Kidney epithelial cell (primary cell): Measurements from ENCODE around the gene ANKRD12. TPM values are rescaled to one million over a fixed set of nuclear protein-coding genes. Genes with fewer than 3 reads are reported as not detected.

ENCODE experiments used
- DNase-seq: peaks from one replicate; pipeline ENCODE4 v3.0.0-alpha.2; 2010; ENCODE audit warnings: low read depth
- H3K27me3 ChIP-seq: 2 replicates; pipeline ENCODE4 v1.6.0; 2011; ENCODE audit warnings: low read length; ENCODE audit not compliant: control insufficient read depth, insufficient read depth
- H3K36me3 ChIP-seq: 2 replicates; pipeline ENCODE4 v1.5.1; 2011; ENCODE audit warnings: low read length; ENCODE audit not compliant: control insufficient read depth, insufficient read depth
- H3K4me3 ChIP-seq: 2 replicates; pipeline ENCODE4 v1.5.1; 2011; ENCODE audit warnings: low read depth, mild to moderate bottlenecking, control low read depth, low read length
- total RNA-seq: library from RNA; depleted of rRNA; stranded (reverse); fragments of >200 nt; gene quantifications from 2 replicates; pipeline ENCODE4 v1.2.3, GENCODE V29; 2015
- TF ChIP-seq, protein P1 (sequence below): IDR thresholded peaks from 2 replicates; pipeline ENCODE4 v1.5.1; 2011; ENCODE audit warnings: mild to moderate bottlenecking, moderate library complexity, low read length, control low read depth, inconsistent platforms; ENCODE audit not compliant: insufficient read depth, poor library complexity, severe bottlenecking

ANKRD12 gene
- total RNA-seq, 1 donor from 2014 or later, result 11.2 TPM

DNA sequence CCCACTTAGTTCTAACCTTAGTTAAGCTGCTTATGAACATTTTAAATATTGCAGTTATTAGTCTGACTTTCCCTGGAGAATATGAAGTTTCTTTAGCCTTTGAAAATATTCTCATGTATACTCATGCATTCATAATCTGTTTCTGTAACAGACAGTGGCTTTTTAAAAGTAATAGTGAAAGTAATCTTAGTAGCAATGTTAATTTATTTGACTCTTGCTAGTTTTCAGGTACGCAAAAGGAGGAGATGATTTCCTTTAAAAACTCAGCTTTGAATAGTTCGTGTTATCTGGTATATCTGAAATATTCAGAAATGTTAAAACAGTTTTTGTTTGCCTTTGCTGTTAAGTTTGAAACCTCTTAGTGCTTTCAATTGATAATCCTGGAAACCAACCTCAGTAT lies 3.8 kb downstream of the ANKRD12 start:
- no peak for DNase-seq
- no peaks in the 10 kb centered on the region for H3K27me3 ChIP-seq
- TF ChIP-seq, protein P1, sequence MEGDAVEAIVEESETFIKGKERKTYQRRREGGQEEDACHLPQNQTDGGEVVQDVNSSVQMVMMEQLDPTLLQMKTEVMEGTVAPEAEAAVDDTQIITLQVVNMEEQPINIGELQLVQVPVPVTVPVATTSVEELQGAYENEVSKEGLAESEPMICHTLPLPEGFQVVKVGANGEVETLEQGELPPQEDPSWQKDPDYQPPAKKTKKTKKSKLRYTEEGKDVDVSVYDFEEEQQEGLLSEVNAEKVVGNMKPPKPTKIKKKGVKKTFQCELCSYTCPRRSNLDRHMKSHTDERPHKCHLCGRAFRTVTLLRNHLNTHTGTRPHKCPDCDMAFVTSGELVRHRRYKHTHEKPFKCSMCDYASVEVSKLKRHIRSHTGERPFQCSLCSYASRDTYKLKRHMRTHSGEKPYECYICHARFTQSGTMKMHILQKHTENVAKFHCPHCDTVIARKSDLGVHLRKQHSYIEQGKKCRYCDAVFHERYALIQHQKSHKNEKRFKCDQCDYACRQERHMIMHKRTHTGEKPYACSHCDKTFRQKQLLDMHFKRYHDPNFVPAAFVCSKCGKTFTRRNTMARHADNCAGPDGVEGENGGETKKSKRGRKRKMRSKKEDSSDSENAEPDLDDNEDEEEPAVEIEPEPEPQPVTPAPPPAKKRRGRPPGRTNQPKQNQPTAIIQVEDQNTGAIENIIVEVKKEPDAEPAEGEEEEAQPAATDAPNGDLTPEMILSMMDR, result no peak
- no peak overlapping the region for H3K4me3 ChIP-seq
- no peaks in the 10 kb centered on the region for H3K36me3 ChIP-seq

DNA sequence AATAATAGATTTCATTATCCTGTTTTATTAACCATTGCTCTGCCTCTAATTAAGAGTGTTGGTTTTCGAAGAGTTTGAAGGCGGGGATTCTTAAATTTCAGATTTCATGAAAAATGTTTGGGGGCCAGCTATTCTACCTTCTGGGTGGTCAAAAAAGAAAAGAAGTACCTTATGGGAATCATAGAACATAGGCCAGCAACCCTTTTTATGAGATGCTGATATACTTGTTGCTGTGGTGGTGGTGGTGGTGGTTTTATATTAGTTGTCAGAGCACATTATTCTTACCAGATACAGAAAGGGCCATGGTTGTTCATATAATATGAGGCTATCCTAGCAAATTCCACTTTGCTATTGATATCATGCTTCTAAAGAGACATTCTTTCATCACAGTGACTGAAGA lies 4.4 kb downstream of the ANKRD12 start:
- TF ChIP-seq, protein P1, result no peak
- Histone ChIP-seq H3K36me3 (no peaks in the 10 kb centered on the region), H3K4me3 (no peak overlapping the region), H3K27me3 (no peaks in the 10 kb centered on the region)
- no peak for DNase-seq

DNA sequence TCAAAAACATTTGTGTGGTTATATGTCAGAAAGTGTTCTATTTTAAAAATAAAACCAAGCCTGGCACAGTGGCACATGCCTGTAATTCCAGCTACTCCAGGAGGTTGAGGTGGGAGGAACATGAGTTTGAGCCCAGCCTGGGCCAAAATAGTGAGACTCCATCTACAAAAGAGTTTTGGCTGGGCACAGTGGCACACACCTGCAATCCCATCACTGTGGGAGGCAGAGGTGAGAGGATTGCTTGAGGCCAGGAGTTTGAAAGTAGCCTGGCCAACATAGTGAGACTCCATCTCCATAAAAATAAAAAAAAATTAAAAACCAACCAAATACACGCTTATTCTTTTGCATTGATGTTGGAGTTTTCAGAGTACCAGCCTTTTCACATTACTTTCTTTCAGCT lies 9.6 kb downstream of the ANKRD12 start:
- no peaks in the 10 kb centered on the region for H3K27me3 ChIP-seq
- TF ChIP-seq, protein P1, result no peak
- H3K36me3 ChIP-seq, result no peaks in the 10 kb centered on the region
- H3K4me3 ChIP-seq, result no peak overlapping the region
- no peak for DNase-seq

DNA sequence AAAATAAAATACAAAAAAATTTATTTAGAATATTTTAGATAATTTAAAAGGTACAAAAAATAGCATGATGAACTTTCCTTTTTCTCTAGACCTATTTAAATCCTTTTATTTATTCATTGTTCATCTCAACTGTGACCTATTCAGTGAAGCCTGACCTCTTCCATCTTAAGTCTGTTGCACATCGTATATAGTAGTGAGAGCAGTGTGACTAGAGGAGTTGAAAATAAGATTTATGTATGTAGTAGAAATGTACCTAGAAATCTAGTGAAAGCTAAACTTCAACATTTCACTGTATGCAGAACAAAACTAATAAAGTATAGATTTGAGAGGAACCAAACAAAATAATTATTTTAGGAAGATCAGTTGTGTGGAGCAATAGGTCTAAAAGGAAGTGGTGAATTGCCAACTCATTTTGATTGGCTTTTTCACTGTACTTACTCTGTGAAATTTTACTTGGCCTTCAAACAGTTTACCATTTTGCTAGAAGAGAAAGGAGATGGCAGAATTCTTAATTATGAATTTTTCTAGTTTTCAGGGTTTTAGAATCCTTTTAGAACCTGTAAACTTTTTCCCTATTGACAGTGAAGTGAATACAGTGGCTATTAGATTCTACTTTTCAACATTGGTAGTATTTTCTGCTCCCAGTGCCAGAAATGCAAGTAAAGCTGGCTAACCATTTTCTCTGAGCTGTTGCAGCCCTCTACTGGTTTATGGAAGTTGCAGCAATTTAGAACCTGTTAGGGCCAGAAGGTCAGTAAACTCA lies 11.0 kb downstream of the ANKRD12 start:
- peak; percentile 39 for DNase-seq
- no peaks in the 10 kb centered on the region for H3K27me3 ChIP-seq
- no peak overlapping the region for H3K4me3 ChIP-seq
- no peaks in the 10 kb centered on the region for H3K36me3 ChIP-seq
- TF ChIP-seq, protein P1, result peak; percentile 75

DNA sequence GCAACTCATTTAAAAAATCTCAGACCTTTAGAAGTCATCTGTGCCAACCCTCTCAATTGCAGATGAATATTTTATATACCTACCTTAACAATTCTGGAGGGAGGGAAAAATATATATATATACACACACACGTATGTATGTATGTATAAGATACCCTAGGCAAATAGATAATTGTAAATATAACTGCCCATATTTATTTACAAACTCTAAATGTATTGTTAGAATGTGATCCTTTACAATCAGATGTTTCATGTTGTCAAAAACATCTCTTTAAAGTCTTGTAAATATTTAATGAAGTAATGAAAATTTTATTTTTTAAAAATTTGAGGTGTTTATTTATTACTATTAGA lies 11.6 kb downstream of the ANKRD12 start:
- Histone ChIP-seq H3K4me3 (no peak overlapping the region), H3K36me3 (no peaks in the 10 kb centered on the region), H3K27me3 (no peaks in the 10 kb centered on the region)
- DNase-seq, result no peak
- TF ChIP-seq, protein P1, result no peak

DNA sequence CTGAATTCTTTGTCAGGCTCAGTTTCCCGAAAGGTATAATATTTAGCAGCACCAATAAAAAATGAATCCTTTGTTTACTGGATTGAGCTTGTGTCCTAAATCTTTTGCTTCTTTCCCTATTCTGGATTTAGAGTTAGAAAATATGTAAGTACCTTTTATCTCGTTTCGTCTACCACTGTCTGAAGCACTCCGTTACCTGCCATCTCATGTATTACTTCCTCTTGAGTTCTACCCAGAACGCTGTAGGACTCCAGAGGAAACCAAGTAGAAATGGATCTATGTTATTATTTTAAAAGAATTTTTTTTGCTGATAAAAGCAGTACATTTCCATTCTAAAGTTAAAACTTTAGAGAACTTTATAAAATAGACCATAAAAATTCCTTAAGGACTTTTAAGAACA lies 13.5 kb downstream of the ANKRD12 start:
- no peaks in the 10 kb centered on the region for H3K36me3 ChIP-seq
- TF ChIP-seq, protein P1, result no peak
- no peak overlapping the region for H3K4me3 ChIP-seq
- no peaks in the 10 kb centered on the region for H3K27me3 ChIP-seq
- DNase-seq, result no peak
